ENCODE data around the gene GUCA1A. TPM values are rescaled to one million over a fixed set of nuclear protein-coding genes. Genes with fewer than 3 reads are reported as not detected.

Gene GUCA1A
- total RNA-seq = not detected
- not detected for total RNA-seq (2013)

- Histone ChIP-seq H3K4me3 (ENCODE audit: low read length) (no peak within 1 kb of the TSS), H3K27me3 (ENCODE audit: control insufficient read depth, insufficient read depth, low read length) (no peaks in the 10 kb centered on the region), H3K4me1 (ENCODE audit: control insufficient read depth, insufficient read depth, low read length) (peaks cover 3% of the 10 kb centered on the region), H3K27ac (ENCODE audit: low read length) (no peak within 1 kb of the TSS), H3K36me3 (ENCODE audit: control insufficient read depth, insufficient read depth, low read length) (no peaks in the 10 kb centered on the region), H3K9me3 (ENCODE audit: control insufficient read depth, insufficient read depth, low read length) (no peaks in the 10 kb centered on the region)
- Mint-ChIP-seq H3K9me3 (no peaks in the 10 kb centered on the region), H3K36me3 (no peaks in the 10 kb centered on the region), H3K27me3 (ENCODE audit: low read depth in 2 of 2) (peaks cover 0 to 8% of the 10 kb centered on the region in 2 donors), H3K4me1 (no peaks in the 10 kb centered on the region), H3K27ac (no peak within 1 kb of the TSS), H3K4me3 (no peak within 1 kb of the TSS)
- intact Hi-C loops (cut with micrococcal nuclease) = no loop called here
- ATAC-seq (no peak), DNase-seq (no peak)
- TF ChIP-seq, protein P1, sequence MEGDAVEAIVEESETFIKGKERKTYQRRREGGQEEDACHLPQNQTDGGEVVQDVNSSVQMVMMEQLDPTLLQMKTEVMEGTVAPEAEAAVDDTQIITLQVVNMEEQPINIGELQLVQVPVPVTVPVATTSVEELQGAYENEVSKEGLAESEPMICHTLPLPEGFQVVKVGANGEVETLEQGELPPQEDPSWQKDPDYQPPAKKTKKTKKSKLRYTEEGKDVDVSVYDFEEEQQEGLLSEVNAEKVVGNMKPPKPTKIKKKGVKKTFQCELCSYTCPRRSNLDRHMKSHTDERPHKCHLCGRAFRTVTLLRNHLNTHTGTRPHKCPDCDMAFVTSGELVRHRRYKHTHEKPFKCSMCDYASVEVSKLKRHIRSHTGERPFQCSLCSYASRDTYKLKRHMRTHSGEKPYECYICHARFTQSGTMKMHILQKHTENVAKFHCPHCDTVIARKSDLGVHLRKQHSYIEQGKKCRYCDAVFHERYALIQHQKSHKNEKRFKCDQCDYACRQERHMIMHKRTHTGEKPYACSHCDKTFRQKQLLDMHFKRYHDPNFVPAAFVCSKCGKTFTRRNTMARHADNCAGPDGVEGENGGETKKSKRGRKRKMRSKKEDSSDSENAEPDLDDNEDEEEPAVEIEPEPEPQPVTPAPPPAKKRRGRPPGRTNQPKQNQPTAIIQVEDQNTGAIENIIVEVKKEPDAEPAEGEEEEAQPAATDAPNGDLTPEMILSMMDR (IDR thresholded peaks at IDR 0.05) = no peak
- 100% methylated on average over 1 of the region's 2 CpGs for WGBS (ENCODE audit: insufficient coverage)
Observed at GRCh38 chr6:42173101-42173500, at the start of gene GUCA1A. GUCA1A (plus strand) TSS chr6:42173364; CDS start chr6:42173614, 250 bp downstream.

DNA sequence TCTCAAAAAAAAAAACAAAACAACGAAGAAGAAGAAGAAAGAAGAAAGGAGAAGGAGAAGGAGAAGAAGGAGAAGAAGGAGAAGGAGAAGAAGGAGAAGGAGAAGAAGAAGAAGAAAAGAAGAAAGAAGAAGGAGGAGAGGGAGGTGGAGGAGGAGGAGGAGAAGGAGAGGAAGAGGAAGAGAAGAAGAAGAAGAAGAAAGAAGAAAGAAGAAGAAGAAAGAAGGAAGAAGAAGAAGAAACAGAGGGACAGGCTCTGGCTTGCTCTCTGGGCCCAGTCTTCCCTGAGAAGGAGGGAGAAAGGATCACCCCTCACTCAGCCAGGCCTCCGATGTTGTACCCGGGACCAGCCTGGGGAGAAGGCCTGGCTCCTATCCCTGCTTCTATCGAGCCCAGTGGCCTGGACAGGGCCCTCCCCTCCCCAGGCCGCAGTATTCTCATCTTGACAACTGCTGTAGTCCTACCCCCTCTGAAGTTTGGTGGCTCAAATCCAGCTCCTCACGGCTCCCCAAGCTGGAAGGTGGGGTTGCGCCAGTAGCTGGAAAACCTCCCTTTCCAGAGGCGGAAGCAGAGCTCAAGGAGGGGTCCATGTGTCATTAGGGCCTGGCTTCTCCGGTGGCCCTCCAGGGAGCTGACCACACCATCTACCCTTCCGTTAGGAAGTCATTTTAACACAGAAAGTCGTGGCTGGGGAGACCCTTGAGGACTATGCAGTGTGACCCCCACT lies 49.6 kb upstream of the GUCA1A start:
- Histone ChIP-seq H3K27ac (ENCODE audit: low read length) (no peak overlapping the region), H3K9me3 (ENCODE audit: control insufficient read depth, insufficient read depth, low read length) (no peaks in the 10 kb centered on the region), H3K4me3 (ENCODE audit: low read length) (no peak overlapping the region), H3K36me3 (ENCODE audit: control insufficient read depth, insufficient read depth, low read length) (no peaks in the 10 kb centered on the region), H3K4me1 (ENCODE audit: control insufficient read depth, insufficient read depth, low read length) (peaks cover 3% of the 10 kb centered on the region), H3K27me3 (ENCODE audit: control insufficient read depth, insufficient read depth, low read length) (no peaks in the 10 kb centered on the region)
- H3K4me3 Mint-ChIP-seq = no peak overlapping the region
- H3K9me3 Mint-ChIP-seq = no peaks in the 10 kb centered on the region
- TF ChIP-seq, protein P1 (IDR thresholded peaks at IDR 0.05) = no peak
- intact Hi-C loops (cut with micrococcal nuclease) = no loop called here
- no peaks in the 10 kb centered on the region for H3K36me3 Mint-ChIP-seq
- no peak for DNase-seq
- WGBS (ENCODE audit: insufficient coverage) = 92% methylated on average over 11 of the region's 11 CpGs
- no peaks in the 10 kb centered on the region for H3K4me1 Mint-ChIP-seq
- no peaks in the 10 kb centered on the region for H3K27me3 Mint-ChIP-seq (ENCODE audit: low read depth in 2 of 2)
- ATAC-seq = no peak
- no peak overlapping the region for H3K27ac Mint-ChIP-seq

DNA sequence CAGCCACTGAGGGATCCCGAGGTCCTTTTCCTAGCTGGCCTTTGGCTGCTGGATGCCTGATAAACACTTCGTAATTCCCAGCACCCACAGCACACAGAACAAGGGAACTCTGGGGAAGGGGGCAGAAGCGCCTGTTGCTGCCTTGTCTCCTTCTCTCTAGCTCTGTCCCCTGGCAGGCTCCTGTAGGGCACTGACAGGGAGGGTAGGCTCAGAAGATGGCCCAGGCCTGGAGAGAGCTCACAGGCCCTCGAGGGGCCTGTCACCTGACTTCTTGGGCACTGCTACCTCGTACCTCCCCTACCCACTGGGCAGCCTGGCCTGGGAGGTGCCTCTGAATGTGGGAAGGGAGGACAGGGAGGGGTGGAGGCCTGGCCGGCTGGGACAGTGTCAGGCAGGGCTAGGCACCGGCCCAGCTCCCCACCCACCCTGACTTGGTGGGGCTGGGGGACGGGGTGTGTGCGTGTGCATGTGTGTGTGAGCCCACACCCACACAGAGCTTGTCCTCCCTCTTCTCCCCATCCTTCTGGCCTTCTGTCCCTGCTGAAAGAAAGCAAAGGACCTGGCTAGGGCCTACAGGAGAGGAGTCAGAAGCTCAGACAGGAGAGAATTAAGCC lies 48.8 kb upstream of the GUCA1A start:
- H3K27ac Mint-ChIP-seq = no peak overlapping the region
- no peaks in the 10 kb centered on the region for H3K36me3 Mint-ChIP-seq
- 87% methylated on average over 8 of the region's 9 CpGs for WGBS (ENCODE audit: insufficient coverage)
- Histone ChIP-seq H3K4me1 (ENCODE audit: control insufficient read depth, insufficient read depth, low read length) (peaks cover 3% of the 10 kb centered on the region), H3K27me3 (ENCODE audit: control insufficient read depth, insufficient read depth, low read length) (no peaks in the 10 kb centered on the region), H3K27ac (ENCODE audit: low read length) (no peak overlapping the region), H3K4me3 (ENCODE audit: low read length) (no peak overlapping the region), H3K36me3 (ENCODE audit: control insufficient read depth, insufficient read depth, low read length) (no peaks in the 10 kb centered on the region), H3K9me3 (ENCODE audit: control insufficient read depth, insufficient read depth, low read length) (no peaks in the 10 kb centered on the region)
- no peaks in the 10 kb centered on the region for H3K27me3 Mint-ChIP-seq (ENCODE audit: low read depth in 2 of 2)
- intact Hi-C loops (cut with micrococcal nuclease) = no loop called here
- H3K4me1 Mint-ChIP-seq = no peaks in the 10 kb centered on the region
- ATAC-seq (no peak), DNase-seq (no peak)
- no peaks in the 10 kb centered on the region for H3K9me3 Mint-ChIP-seq
- TF ChIP-seq, protein P1 (IDR thresholded peaks at IDR 0.05) = no peak
- H3K4me3 Mint-ChIP-seq = no peak overlapping the region

Measured in natural killer cell (primary cell).